ACC112 (cell line): ENCODE measurements around the gene DLG2.

Experiments used
- H2AFZ ChIP-seq: fragments of 200-600 bp; sonication (generic); one replicate; pipeline ENCODE4 v1.6.0; 2017; ENCODE audit warnings: antibody characterized with exemption, low read length; ENCODE audit not compliant: unreplicated experiment
- H3K27ac ChIP-seq: fragments of 200-600 bp; sonication (generic); 2 replicates; pipeline ENCODE4 v1.5.1; 2014; ENCODE audit warnings: low read depth, mild to moderate bottlenecking, antibody characterized with exemption, low read length, moderate library complexity
- H3K27me3 ChIP-seq: fragments of 200-600 bp; sonication (generic); 2 replicates; pipeline ENCODE4 v1.6.1; 2014; ENCODE audit warnings: mild to moderate bottlenecking, antibody characterized with exemption, low read length, moderate library complexity, mixed read lengths; ENCODE audit not compliant: insufficient read depth
- H3K36me3 ChIP-seq: fragments of 200-600 bp; sonication (generic); 2 replicates; pipeline ENCODE4 v1.6.1; 2016; ENCODE audit warnings: mild to moderate bottlenecking, antibody characterized with exemption, low read length, moderate library complexity, mixed read lengths; ENCODE audit not compliant: insufficient read depth
- H3K4me1 ChIP-seq: fragments of 200-600 bp; sonication (generic); one replicate; pipeline ENCODE4 v1.6.1; 2016; ENCODE audit warnings: low read length, mixed read lengths; ENCODE audit not compliant: insufficient read depth, unreplicated experiment, control insufficient read depth
- H3K4me3 ChIP-seq: fragments of 200-600 bp; sonication (generic); 2 replicates; pipeline ENCODE4 v1.5.1; 2014; ENCODE audit warnings: mild to moderate bottlenecking, low read depth, low read length
- H3K79me2 ChIP-seq: fragments of 200-600 bp; sonication (generic); one replicate; pipeline ENCODE4 v1.6.0; 2016; ENCODE audit warnings: low read length; ENCODE audit not compliant: control insufficient read depth, unreplicated experiment, insufficient read depth

DLG2 gene

DNA sequence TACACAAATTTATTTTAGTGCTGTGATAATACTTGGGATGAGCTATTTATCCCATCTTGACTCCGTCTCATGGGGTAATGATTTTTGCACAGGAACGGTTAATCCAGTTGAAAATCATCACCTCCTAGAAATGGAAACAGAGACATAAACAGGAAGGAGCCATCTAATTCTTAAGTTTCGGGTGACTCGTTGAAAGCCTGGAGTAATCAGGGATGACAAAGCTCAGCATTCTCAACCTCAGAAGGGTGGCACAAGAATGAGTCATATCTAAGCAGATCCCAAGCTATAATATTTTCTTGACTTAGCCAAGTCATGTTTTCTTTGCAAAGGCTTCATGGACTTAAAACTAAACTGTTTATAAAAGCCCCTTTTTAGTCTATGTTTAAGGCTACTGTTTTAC, 2060.2 kb downstream of the DLG2 start:
- no peak overlapping the region for H3K4me3 ChIP-seq
- H3K27me3 ChIP-seq: no peaks in the 10 kb centered on the region
- H3K4me1 ChIP-seq: peaks cover 16% of the 10 kb centered on the region
- H3K36me3 ChIP-seq: no peaks in the 10 kb centered on the region
- H2AFZ ChIP-seq: peak overlapping the region; percentile 54
- H3K27ac ChIP-seq: peak overlapping the region; percentile 17
- H3K79me2 ChIP-seq: no peaks in the 10 kb centered on the region

DNA sequence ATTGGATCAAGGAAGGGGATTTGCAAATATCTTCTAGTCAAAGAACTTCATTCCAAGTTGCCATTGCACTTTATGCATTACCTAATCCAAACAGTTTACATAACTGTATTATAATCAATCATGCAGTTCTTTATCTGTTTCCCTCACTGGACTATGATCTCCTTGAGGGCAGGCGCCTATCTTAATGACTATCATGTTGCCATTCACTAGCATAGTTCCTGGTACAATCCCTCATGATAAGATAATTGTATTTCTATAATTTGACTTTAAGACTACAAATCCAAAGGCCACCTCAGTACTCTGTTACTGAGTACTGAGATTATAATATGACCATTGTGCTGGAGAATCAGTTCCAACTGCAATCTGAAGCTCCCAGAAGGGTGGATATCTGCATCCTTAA, 2062.3 kb downstream of the DLG2 start:
- no peaks in the 10 kb centered on the region for H3K36me3 ChIP-seq
- H3K79me2 ChIP-seq: no peaks in the 10 kb centered on the region
- peaks cover 10% of the 10 kb centered on the region for H3K4me1 ChIP-seq
- H3K27me3 ChIP-seq: peaks cover 13% of the 10 kb centered on the region
- H3K4me3 ChIP-seq: no peak overlapping the region
- H2AFZ ChIP-seq: no peak overlapping the region
- H3K27ac ChIP-seq: no peak overlapping the region

DNA sequence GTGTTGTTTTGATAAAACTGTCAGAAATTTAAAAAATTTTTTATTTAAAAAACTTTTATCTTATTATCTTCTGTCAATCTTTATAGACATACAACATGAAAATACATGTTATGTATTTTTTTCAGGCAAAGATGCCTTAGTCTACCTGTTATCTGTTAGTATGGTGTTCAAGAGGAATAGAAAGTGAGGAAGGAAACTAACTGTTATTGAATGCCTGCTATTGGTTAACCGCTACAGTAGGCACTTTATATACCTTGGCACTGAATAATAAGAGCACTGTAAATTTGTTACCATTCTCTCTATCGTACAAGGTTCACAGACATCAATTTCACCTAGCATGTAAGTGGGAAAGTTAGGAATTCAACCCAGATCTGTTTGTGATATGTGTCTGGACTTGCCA, 2068.9 kb downstream of the DLG2 start:
- Histone ChIP-seq H3K79me2 (no peaks in the 10 kb centered on the region), H3K36me3 (no peaks in the 10 kb centered on the region), H3K27me3 (peaks cover 66% of the 10 kb centered on the region), H2AFZ (no peak overlapping the region), H3K4me1 (no peaks in the 10 kb centered on the region), H3K27ac (no peak overlapping the region), H3K4me3 (no peak overlapping the region)

DNA sequence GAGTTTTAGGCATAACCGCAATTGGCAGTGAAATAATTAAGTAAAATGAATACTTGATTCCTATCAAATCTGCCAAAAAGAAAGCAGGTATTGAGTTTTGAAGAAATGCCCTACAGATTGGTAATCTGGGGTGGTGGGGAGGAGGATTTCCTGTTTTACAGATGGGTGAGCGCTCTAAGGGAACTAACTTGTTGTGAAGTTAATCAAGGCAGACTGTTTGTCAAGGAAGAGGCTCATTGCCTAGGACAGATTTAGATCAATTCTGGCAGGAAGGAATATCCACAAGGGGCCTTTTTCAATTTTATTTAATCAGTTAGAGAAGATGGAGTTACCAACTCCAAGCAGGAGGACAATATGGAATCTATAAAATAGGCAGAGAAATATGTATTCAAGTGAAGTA, 2069.5 kb downstream of the DLG2 start:
- H3K4me3 ChIP-seq: no peak overlapping the region
- H3K36me3 ChIP-seq: no peaks in the 10 kb centered on the region
- peaks cover 66% of the 10 kb centered on the region for H3K27me3 ChIP-seq
- no peaks in the 10 kb centered on the region for H3K4me1 ChIP-seq
- no peaks in the 10 kb centered on the region for H3K79me2 ChIP-seq
- no peak overlapping the region for H3K27ac ChIP-seq
- no peak overlapping the region for H2AFZ ChIP-seq

DNA sequence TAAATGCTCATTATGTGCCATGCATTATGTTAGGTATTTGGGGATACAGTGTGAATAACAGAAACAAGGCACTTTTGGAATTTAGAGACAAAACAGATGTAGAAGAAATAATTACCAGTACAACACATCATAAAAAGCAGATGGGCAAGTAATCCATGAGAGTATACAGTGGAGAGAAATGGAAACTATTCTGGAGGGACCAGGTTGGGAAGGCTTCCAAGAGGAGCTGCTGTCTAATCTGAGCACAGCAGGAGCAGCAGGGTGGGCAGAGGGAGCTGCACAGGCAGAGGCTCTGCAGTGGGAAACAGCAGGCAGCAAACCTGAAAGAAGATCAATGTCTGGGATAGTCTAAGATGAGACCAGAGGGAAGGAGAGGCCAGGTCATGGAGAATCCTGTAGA, 2072.3 kb downstream of the DLG2 start:
- Histone ChIP-seq H3K4me1 (no peaks in the 10 kb centered on the region), H3K79me2 (no peaks in the 10 kb centered on the region), H3K27ac (no peak overlapping the region), H3K36me3 (no peaks in the 10 kb centered on the region), H3K27me3 (peaks cover 78% of the 10 kb centered on the region), H3K4me3 (no peak overlapping the region), H2AFZ (no peak overlapping the region)

DNA sequence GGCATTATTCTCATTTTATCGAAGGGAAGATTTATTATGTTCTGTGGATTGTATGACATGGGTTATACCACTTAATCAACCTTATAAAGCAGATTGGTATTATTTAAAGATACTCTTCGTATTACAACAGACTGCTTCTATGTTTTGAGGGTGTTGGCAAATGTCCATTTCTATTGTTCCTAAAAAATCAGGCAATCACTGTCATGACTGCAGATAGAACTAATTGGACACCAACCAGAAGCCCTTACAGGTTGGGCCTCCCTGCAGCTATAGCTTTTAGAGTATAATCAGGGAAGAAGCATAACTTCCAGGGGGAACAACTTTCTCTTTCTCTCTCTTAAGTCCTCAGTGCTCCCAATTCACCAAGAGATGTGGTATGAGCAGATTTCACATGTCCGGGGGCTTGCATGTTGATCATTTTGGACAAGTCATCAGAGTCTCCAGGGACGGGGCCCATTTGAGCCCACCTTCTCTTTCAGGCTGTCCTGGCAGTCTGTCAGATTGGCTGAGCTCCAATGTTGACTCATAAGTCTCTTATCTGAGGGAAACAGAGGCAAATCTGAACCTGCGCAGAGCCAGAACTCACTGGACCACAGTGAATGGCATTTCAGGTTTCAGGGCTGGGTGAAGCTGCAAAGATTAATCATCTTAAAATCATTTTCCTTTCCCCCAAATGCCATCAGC, 2077.0 kb downstream of the DLG2 start:
- peaks cover 77% of the 10 kb centered on the region for H3K27me3 ChIP-seq
- no peak overlapping the region for H2AFZ ChIP-seq
- no peaks in the 10 kb centered on the region for H3K4me1 ChIP-seq
- H3K36me3 ChIP-seq: no peaks in the 10 kb centered on the region
- H3K27ac ChIP-seq: no peak overlapping the region
- H3K4me3 ChIP-seq: no peak overlapping the region
- no peaks in the 10 kb centered on the region for H3K79me2 ChIP-seq

DNA sequence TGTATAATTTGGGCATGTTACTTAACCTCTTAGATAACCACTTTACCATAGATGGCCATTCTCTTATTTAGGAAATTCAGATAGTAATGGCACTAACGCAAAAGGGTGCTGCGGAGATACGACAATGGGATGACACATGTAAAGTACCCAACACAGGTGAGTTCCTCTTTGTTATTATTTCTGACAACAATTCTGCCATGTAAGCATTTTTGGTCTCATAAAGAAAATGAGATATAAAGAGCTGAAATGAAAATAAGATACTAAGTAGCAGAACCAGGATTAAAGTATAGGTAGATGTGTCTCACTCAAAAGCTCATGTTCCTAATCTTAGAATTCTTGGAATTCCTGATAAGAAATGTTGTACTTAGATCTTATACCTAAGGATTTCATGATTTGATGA, 2080.8 kb downstream of the DLG2 start:
- Histone ChIP-seq H3K27ac (no peak overlapping the region), H3K36me3 (no peaks in the 10 kb centered on the region), H3K4me3 (no peak overlapping the region), H3K27me3 (peaks cover 70% of the 10 kb centered on the region), H2AFZ (no peak overlapping the region), H3K4me1 (no peaks in the 10 kb centered on the region), H3K79me2 (no peaks in the 10 kb centered on the region)

DNA sequence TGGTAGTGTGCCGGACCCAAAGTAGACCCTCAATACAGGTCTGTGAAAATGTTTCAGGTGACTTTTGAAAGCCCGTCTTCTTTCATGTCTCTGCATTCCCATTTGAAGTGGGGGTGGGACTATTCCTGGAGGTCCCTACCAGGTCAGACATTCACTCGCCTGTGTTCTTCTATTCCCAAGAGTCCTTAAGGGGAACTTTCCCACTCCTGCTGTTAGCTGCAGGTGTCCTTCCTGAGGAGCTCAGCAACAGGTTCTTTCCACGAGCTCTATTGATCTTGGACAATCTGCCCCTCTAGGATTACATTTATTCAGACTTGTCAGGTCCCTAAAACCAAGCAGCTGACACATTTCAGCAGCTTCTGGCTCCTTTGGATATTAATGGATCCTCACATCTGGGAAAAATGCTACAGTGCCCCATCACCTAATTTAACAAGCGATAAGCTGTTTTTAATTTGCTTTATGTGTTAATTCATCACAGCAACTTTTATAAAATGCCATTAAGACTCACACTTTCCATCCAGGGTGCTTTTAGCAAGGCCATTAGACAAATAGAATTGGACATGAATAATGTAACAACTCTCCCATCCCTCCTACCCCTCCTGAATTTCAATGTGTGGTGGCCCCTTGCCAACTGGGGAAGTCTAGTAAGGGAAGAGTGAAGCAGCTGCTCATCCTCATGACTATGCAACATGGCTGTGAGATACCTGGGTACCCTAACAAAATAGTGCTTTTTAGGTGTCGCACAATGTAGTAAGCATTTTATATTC, 2081.5 kb downstream of the DLG2 start:
- Histone ChIP-seq H3K4me1 (no peaks in the 10 kb centered on the region), H3K36me3 (no peaks in the 10 kb centered on the region), H3K4me3 (no peak overlapping the region), H3K27me3 (peaks cover 71% of the 10 kb centered on the region), H2AFZ (no peak overlapping the region), H3K79me2 (no peaks in the 10 kb centered on the region), H3K27ac (no peak overlapping the region)

DNA sequence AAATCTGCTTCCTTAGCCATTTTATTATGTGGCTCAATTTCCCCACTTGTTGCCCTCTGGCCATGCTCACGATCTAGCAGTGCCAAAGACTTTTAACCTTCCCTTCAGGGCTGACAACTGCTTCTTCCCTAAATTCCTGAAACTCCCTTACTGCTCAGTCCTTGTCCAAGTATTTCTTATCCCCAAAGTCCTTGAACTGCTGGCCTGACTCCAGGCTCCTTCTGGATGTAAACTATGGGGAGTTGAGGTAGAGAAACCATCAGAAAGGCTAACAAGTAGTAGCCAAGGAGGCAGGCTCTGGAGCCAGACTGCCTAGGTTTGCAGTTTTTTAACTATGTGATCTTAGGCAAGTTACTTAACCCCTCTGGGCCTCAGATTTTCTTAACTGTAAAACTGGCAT, 2082.3 kb downstream of the DLG2 start:
- Histone ChIP-seq H2AFZ (no peak overlapping the region), H3K36me3 (no peaks in the 10 kb centered on the region), H3K4me1 (no peaks in the 10 kb centered on the region), H3K27ac (no peak overlapping the region), H3K27me3 (peaks cover 73% of the 10 kb centered on the region), H3K4me3 (no peak overlapping the region), H3K79me2 (no peaks in the 10 kb centered on the region)

DNA sequence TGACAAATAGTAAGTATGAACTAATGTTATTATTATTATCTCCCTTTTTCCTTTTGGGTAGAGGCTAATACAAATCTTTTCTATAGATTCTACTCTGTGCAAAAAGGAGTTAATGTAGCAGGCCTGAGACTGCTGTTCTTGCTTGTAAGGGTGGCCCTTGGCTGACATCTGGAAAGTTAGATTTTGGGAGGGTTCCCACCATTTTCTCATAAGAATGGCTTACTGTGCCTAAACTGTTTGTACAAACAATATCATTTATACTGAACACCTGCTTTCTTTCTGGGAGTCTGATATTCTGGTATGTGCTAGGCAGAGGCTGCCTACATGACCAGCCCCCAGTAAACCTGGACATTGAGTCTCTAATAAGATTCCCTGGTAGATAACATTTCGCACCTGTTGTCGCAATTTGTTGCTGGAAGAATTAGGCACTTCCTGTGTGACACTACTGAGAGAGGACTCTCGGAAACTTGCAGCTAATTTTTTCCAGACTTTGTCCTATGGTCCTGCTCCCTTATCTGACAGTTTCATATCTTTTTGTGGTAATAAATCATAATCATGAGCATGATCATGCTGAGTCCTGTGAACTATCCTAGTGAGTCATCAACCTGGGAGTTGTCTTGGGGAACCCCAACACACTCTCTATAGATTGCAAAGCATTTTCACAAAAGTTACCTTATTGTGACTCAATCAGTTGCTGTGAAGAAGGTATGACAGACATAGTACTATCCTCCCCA, 2083.3 kb downstream of the DLG2 start:
- Histone ChIP-seq H3K4me3 (no peak overlapping the region), H3K4me1 (no peaks in the 10 kb centered on the region), H3K27me3 (peaks cover 66% of the 10 kb centered on the region), H3K27ac (no peak overlapping the region), H3K79me2 (no peaks in the 10 kb centered on the region), H2AFZ (no peak overlapping the region), H3K36me3 (no peaks in the 10 kb centered on the region)
